Gastroesophageal sphincter (tissue), 3 donors: ENCODE measurements around the gene USP6.
"Not testable (repeated sequence)": the region's sequence is repeated elsewhere in the genome, so short reads cannot be mapped to it uniquely, and the experiment has no call there.

ENCODE experiments used
- CTCF ChIP-seq, 4 experiments: fragments of 200-600 bp in 2 of 4; fragments of 450-650 bp in 2 of 4; sonication (generic) in 1 of 4; IDR thresholded peaks; one replicate each; pipeline ENCODE4 v1.5.1; 2017 to 2019; ENCODE audit warnings: antibody characterized with exemption in 4 of 4, mild to moderate bottlenecking in 2 of 4, moderate library complexity in 2 of 4
- EP300 ChIP-seq: sonication (generic); formaldehyde crosslinking; IDR thresholded peaks from one replicate; pipeline ENCODE4 v1.6.1; 2017; ENCODE audit warnings: antibody characterized with exemption, mild to moderate bottlenecking
- POLR2AphosphoS5 ChIP-seq: sonication (generic); formaldehyde crosslinking; IDR thresholded peaks from one replicate; pipeline ENCODE4 v1.6.1; 2017; ENCODE audit warnings: antibody characterized with exemption

GRCh38 chr17:5217562-5217961 is 101.7 kb downstream of the USP6 start:
- TF ChIP-seq POLR2AphosphoS5; CTCF (IDR thresholded peaks at IDR 0.05); EP300: not testable (repeated sequence)
